HG03060 (cell line): ENCODE measurements around the gene PPBP.

Source experiments
- ATAC-seq: cut with Tn5 transposase; IDR thresholded peaks from one replicate; pipeline ENCODE4 v1.9.1; 2021; ENCODE audit warnings: low read depth, moderate number of reproducible peaks; ENCODE audit not compliant: unreplicated experiment

The PPBP gene

GRCh38 chr4:73988061-73988460, at the start of gene PPBP:
PPBP (minus strand) TSS chr4:73988190; CDS start chr4:73988103, 87 bp downstream.
- no peak for ATAC-seq

DNA sequence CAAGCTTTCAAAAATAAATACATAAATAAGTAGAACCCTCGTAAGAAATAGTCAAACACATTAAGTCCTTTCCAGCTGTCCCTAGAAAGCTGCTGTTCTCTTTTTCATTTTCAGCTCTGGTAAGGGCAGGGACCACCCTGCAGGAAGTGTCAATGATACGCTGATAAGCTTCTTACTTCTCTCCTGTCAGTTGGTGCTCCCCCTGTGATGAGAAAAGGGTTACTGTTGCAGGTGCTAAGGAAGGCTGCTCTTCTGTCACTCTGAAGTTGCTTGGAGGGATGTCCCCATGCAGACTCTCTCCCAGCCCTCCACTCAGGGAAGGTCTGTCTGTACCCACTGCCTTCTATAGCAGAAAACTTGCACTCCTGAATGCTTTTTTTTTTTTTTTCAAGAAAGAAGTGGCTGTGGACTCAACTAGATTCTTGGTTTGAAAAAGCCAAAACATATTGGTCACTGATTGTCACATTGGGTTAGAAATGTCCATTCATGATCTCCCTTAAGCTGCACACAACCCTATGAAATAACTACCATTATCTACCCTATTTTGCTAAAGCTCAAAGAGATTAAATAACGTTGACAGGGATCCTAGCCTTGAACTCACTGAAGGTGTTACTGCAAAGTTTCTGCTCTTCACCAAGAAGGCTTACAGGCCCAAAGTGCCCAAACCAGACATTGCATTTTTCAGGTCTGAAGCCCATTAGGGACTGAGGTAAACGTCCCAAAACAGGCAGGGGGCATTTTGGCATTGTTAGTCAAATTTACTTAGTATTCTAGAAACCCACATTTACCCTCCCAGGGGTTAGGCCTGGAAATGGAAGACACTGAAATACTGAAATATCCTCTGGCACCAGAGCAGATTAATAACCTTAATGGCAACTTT, 49.3 kb upstream of the PPBP start:
- ATAC-seq = no peak

GRCh38 chr4:74033739-74034138, 45.7 kb upstream of the PPBP start:
- no peak for ATAC-seq

DNA sequence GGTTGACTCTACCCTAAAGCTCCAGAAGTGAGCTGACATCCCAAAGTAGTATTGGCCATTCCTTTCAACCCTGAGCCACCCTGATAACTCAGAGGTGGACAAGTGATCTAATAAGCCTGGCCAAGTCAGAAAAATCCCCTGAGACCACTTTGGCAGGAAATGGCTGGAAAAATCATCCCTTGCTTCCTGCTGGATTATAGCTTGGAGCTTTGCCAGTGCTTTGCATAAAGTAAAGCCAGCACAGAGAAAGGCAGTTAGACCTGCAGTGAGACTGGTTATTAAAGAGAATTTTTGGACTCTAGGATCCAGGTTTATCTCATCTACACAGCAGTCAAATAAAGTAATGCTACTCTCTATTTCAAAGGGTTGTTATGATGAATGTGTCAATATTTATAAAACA, 44.1 kb upstream of the PPBP start:
- no peak for ATAC-seq

GRCh38 chr4:74031576-74031975, 43.6 kb upstream of the PPBP start:
- ATAC-seq = no peak

DNA sequence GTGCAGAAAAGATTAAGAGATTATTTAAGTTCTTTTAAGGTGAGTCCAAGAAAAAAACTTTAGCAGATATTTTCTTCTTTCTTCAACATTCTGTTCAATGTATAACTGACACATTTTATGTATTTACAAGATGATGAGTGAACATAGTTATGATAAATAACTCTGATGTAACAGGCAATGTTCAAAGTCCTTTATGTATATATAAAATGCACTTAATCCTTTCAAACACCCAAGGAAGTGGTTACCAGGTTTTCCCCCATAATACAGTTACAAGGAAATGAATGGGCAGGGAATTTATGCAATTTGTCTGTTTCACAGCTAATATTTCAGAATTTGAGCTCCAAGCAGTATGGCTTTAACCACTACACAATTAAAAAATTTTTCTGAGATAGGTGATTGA, 42.3 kb upstream of the PPBP start:
- ATAC-seq = no peak

GRCh38 chr4:74028504-74028903, 40.5 kb upstream of the PPBP start:
- ATAC-seq = no peak

DNA sequence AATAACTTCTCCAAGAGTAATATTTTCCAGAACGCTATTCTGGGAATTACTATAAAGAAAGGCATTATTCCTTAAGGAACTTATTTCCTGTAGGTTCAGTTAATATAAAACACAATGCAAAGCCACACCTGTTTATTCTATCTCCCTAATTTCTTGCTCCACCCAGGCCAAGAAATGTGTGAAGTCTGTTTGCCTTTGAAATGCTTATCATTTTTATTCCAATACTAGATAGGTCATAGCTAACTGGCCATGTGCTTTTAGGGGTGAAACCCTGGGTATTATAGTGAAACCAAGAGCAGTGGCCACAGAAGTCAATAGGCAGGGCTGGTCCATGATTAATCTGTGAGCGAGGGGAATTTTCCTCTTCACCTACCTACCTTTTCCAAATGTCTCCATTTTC, 35.7 kb upstream of the PPBP start:
- ATAC-seq = no peak

GRCh38 chr4:74021601-74022000, 33.6 kb upstream of the PPBP start:
- no peak for ATAC-seq

- no peak for ATAC-seq
Measured at GRCh38 chr4:74018771-74019170, 30.8 kb upstream of the PPBP start.

GRCh38 chr4:74018116-74018515, 30.1 kb upstream of the PPBP start:
- ATAC-seq = no peak

- ATAC-seq = no peak
Measured at GRCh38 chr4:74016068-74016467, 28.1 kb upstream of the PPBP start.

- ATAC-seq = no peak
Measured at GRCh38 chr4:74015126-74015780, 27.3 kb upstream of the PPBP start.

GRCh38 chr4:74014332-74014731, 26.3 kb upstream of the PPBP start:
- no peak for ATAC-seq

GRCh38 chr4:74013264-74013663, 25.3 kb upstream of the PPBP start:
- no peak for ATAC-seq

- no peak for ATAC-seq
Measured at GRCh38 chr4:74012130-74012529, 24.1 kb upstream of the PPBP start.

GRCh38 chr4:74009307-74009706, 21.3 kb upstream of the PPBP start:
- no peak for ATAC-seq

DNA sequence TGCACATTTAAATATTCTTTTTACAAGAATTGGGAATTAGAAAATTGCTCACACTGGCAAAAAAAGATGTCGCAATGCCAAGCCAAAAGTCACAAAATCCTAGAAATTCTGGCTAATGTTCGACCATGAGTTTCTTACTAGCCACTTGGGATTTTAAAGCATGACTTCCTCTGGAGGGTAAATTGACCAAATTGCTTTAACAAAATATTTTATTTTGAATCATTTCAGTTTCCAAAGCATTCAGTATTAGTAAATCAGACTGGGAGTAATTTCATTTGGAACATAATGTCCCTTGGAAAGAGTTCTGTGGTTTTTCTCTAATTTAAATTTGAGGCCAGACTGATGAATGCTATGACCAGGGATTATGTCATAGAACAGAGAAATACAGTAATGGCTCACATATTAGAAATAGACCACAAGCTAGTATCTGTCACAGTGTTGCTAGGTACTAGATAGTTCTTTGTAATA, 18.1 kb upstream of the PPBP start:
- no peak for ATAC-seq

DNA sequence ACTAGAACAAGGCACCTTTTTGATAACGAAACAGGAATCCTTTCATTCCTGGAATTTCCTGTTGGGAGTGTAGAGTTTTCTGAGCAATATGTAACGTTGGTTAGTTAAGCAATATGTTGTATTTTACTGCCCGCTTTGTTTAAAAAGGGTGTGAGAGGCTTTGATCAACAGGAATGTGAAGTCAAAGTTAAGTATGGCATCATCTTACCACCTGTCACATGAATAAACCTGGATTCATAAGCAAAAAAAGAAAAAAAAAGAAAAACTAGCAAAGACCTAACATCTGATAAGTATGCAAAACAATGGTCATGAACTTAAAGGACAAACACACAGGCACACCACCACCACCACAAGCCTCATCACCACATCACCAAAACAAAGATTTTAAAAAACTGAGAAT, 17.5 kb upstream of the PPBP start:
- ATAC-seq = no peak

DNA sequence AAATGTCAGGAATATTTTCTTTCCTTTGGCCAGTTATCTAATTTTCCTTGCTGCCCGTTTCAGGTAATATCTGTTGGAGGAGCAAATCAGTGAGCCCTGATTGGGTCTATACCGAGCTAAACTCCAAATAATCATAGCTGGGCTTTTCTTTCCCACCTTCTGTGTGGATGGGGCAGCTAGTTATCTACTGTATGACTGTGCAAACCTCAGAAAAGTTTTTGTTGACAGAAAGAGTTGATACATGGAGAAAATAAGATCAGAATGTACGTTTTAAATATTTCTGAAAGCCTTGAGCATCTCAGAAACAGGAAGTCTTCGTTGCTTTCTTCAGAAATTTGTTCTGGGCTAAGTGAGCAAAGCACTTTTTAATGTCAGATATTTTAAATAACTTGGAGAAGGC, 16.7 kb upstream of the PPBP start:
- ATAC-seq = no peak

DNA sequence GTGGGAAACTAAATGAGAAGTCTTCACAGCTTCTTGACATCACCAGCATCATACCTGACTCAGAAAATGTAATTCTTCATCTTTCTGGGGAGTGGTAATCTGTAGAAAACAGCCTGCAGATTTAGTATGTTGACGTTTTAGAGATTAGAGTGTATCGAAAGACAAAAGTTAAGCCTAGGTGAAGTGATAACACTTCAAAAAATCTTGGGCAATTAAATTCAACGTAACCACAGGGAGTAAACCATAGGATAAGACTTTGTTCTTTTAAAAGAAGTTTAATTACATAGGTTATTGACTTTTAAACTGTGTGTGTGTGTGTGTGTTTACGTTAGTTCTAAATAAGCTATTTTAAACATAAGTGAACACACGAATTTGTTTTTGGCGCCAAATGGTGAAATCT, 12.3 kb upstream of the PPBP start:
- no peak for ATAC-seq
